ENCODE measurements around the gene LRRC4C. TPM values are rescaled to one million over a fixed set of nuclear protein-coding genes. Genes with fewer than 3 reads are reported as not detected.

LRRC4C gene
- total and polyA plus RNA-seq, 2 experiments from 2014 or later: not detected

GRCh38 chr11:40701027-40701426 is 758.4 kb downstream of the LRRC4C start:
- in situ Hi-C loops (cut with MboI): no loop called here
- Histone ChIP-seq H3K27me3 (replicated peaks; ENCODE audit: insufficient read depth) (no peaks in the 10 kb centered on the region), H3K9me2 (ENCODE audit: insufficient read depth) (no peaks in the 10 kb centered on the region), H3F3A (ENCODE audit: insufficient read depth) (no peaks in the 10 kb centered on the region), H2AFZ (no peak overlapping the region), H3K36me3 (ENCODE audit: low read depth) (no peaks in the 10 kb centered on the region), H3K9ac (no peak overlapping the region), H3K4me2 (ENCODE audit: unreplicated experiment) (no peak overlapping the region), H3K79me2 (ENCODE audit: insufficient read depth) (no peaks in the 10 kb centered on the region), H3K4me3 (no peak overlapping the region), H3K27ac (no peak overlapping the region), H3K4me1 (ENCODE audit: insufficient read depth) (no peaks in the 10 kb centered on the region), H3K9me3 (ENCODE audit: low read depth) (no peaks in the 10 kb centered on the region), H4K20me1 (ENCODE audit: insufficient read depth) (no peaks in the 10 kb centered on the region)
- WGBS, 2 experiments (ENCODE audit: low coverage in 1 of 2, low lambda C conversion rate in 2 of 2, missing lambda C conversion rate in 2 of 2): 20 to 22% methylated on average over 2 of the region's 2 CpGs
- TF ChIP-seq EZH2phosphoT487 (IDR thresholded peaks at IDR 0.05; ENCODE audit: insufficient read depth, low read depth) (no peak), EZH2 (IDR thresholded peaks at IDR 0.05; ENCODE audit: insufficient read depth, poor library complexity, severe bottlenecking) (no peak)
- DNase-seq: no peak

- Histone ChIP-seq H4K20me1 (ENCODE audit: insufficient read depth) (no peaks in the 10 kb centered on the region), H3K27me3 (replicated peaks; ENCODE audit: insufficient read depth) (no peaks in the 10 kb centered on the region), H3K9me3 (ENCODE audit: low read depth) (peaks cover 1% of the 10 kb centered on the region), H3K9me2 (ENCODE audit: insufficient read depth) (no peaks in the 10 kb centered on the region), H3K4me3 (no peak overlapping the region), H3F3A (ENCODE audit: insufficient read depth) (no peaks in the 10 kb centered on the region), H2AFZ (no peak overlapping the region), H3K4me2 (ENCODE audit: unreplicated experiment) (no peak overlapping the region), H3K27ac (no peak overlapping the region), H3K9ac (no peak overlapping the region), H3K79me2 (ENCODE audit: insufficient read depth) (no peaks in the 10 kb centered on the region), H3K4me1 (ENCODE audit: insufficient read depth) (no peaks in the 10 kb centered on the region), H3K36me3 (ENCODE audit: low read depth) (no peaks in the 10 kb centered on the region)
- 22 to 23% methylated on average over 3 of the region's 3 CpGs for WGBS, 2 experiments (ENCODE audit: low coverage in 1 of 2, low lambda C conversion rate in 2 of 2, missing lambda C conversion rate in 2 of 2)
- in situ Hi-C loops (cut with MboI): no loop called here
- DNase-seq: no peak
- TF ChIP-seq EZH2phosphoT487 (IDR thresholded peaks at IDR 0.05; ENCODE audit: insufficient read depth, low read depth): no peak
- no peak for TF ChIP-seq EZH2 (IDR thresholded peaks at IDR 0.05; ENCODE audit: insufficient read depth, poor library complexity, severe bottlenecking)
Measured at GRCh38 chr11:40689823-40690222, 769.6 kb downstream of the LRRC4C start.

GRCh38 chr11:40688369-40688768 is 771.1 kb downstream of the LRRC4C start:
- no peak overlapping the region for H2AFZ ChIP-seq
- no peaks in the 10 kb centered on the region for H3K27me3 ChIP-seq (replicated peaks; ENCODE audit: insufficient read depth)
- no peak for DNase-seq
- in situ Hi-C loops (cut with MboI): no loop called here
- H3K36me3 ChIP-seq (ENCODE audit: low read depth): no peaks in the 10 kb centered on the region
- H3K9me2 ChIP-seq (ENCODE audit: insufficient read depth): no peaks in the 10 kb centered on the region
- H3K9me3 ChIP-seq (ENCODE audit: low read depth): peaks cover 6% of the 10 kb centered on the region
- no peaks in the 10 kb centered on the region for H3F3A ChIP-seq (ENCODE audit: insufficient read depth)
- no peaks in the 10 kb centered on the region for H3K79me2 ChIP-seq (ENCODE audit: insufficient read depth)
- H4K20me1 ChIP-seq (ENCODE audit: insufficient read depth): no peaks in the 10 kb centered on the region
- no peaks in the 10 kb centered on the region for H3K4me1 ChIP-seq (ENCODE audit: insufficient read depth)
- no peak overlapping the region for H3K4me2 ChIP-seq (ENCODE audit: unreplicated experiment)
- WGBS, 2 experiments (ENCODE audit: low coverage in 1 of 2, low lambda C conversion rate in 2 of 2, missing lambda C conversion rate in 2 of 2): 20 to 21% methylated on average over 4 of the region's 4 CpGs
- no peak overlapping the region for H3K9ac ChIP-seq
- H3K27ac ChIP-seq: no peak overlapping the region
- H3K4me3 ChIP-seq: no peak overlapping the region
- TF ChIP-seq EZH2phosphoT487 (IDR thresholded peaks at IDR 0.05; ENCODE audit: insufficient read depth, low read depth) (no peak), EZH2 (IDR thresholded peaks at IDR 0.05; ENCODE audit: insufficient read depth, poor library complexity, severe bottlenecking) (no peak)

GRCh38 chr11:40686765-40687164 is 772.7 kb downstream of the LRRC4C start:
- Histone ChIP-seq H3F3A (ENCODE audit: insufficient read depth) (no peaks in the 10 kb centered on the region), H3K4me2 (ENCODE audit: unreplicated experiment) (no peak overlapping the region), H3K9me2 (ENCODE audit: insufficient read depth) (no peaks in the 10 kb centered on the region), H3K27me3 (replicated peaks; ENCODE audit: insufficient read depth) (no peaks in the 10 kb centered on the region), H2AFZ (no peak overlapping the region), H3K9me3 (ENCODE audit: low read depth) (peaks cover 6% of the 10 kb centered on the region), H3K9ac (no peak overlapping the region), H3K27ac (no peak overlapping the region), H3K36me3 (ENCODE audit: low read depth) (no peaks in the 10 kb centered on the region), H3K4me3 (no peak overlapping the region), H4K20me1 (ENCODE audit: insufficient read depth) (no peaks in the 10 kb centered on the region), H3K79me2 (ENCODE audit: insufficient read depth) (no peaks in the 10 kb centered on the region), H3K4me1 (ENCODE audit: insufficient read depth) (no peaks in the 10 kb centered on the region)
- WGBS, 2 experiments (ENCODE audit: low coverage in 1 of 2, low lambda C conversion rate in 2 of 2, missing lambda C conversion rate in 2 of 2): 35 to 42% methylated on average over 5 of the region's 5 CpGs
- no peak for TF ChIP-seq EZH2 (IDR thresholded peaks at IDR 0.05; ENCODE audit: insufficient read depth, poor library complexity, severe bottlenecking)
- no peak for TF ChIP-seq EZH2phosphoT487 (IDR thresholded peaks at IDR 0.05; ENCODE audit: insufficient read depth, low read depth)
- no peak for DNase-seq
- in situ Hi-C loops (cut with MboI): no loop called here

- Histone ChIP-seq H3K9me2 (ENCODE audit: insufficient read depth) (no peaks in the 10 kb centered on the region), H3K9me3 (ENCODE audit: low read depth) (peaks cover 6% of the 10 kb centered on the region), H2AFZ (no peak overlapping the region), H4K20me1 (ENCODE audit: insufficient read depth) (no peaks in the 10 kb centered on the region), H3K79me2 (ENCODE audit: insufficient read depth) (no peaks in the 10 kb centered on the region), H3K9ac (no peak overlapping the region), H3K36me3 (ENCODE audit: low read depth) (no peaks in the 10 kb centered on the region), H3K4me2 (ENCODE audit: unreplicated experiment) (no peak overlapping the region), H3F3A (ENCODE audit: insufficient read depth) (no peaks in the 10 kb centered on the region), H3K27me3 (replicated peaks; ENCODE audit: insufficient read depth) (no peaks in the 10 kb centered on the region), H3K4me1 (ENCODE audit: insufficient read depth) (no peaks in the 10 kb centered on the region), H3K4me3 (no peak overlapping the region), H3K27ac (no peak overlapping the region)
- DNase-seq: no peak
- in situ Hi-C loops (cut with MboI): no loop called here
- TF ChIP-seq EZH2 (IDR thresholded peaks at IDR 0.05; ENCODE audit: insufficient read depth, poor library complexity, severe bottlenecking) (no peak), EZH2phosphoT487 (IDR thresholded peaks at IDR 0.05; ENCODE audit: insufficient read depth, low read depth) (no peak)
- WGBS, 2 experiments (ENCODE audit: low coverage in 1 of 2, low lambda C conversion rate in 2 of 2, missing lambda C conversion rate in 2 of 2): 35 to 42% methylated on average over 7 of the region's 7 CpGs
Measured at GRCh38 chr11:40683010-40683409, 776.4 kb downstream of the LRRC4C start.
